Chondrocyte (in vitro differentiated cells): Measurements from ENCODE around the gene C12orf43. TPM values are rescaled to one million over a fixed set of nuclear protein-coding genes. Genes with fewer than 3 reads are reported as not detected.

Experiments used
- DNase-seq: peaks from one replicate; pipeline ENCODE4 v3.0.0; 2021; ENCODE audit warnings: mixed read lengths, low spot score
- H3K27ac Mint-ChIP-seq: one replicate; pipeline ENCODE4 v1.8.0; 2021; ENCODE audit warnings: mild to moderate bottlenecking, moderate library complexity, mixed read lengths; ENCODE audit not compliant: unreplicated experiment
- H3K27me3 Mint-ChIP-seq: 2 replicates; pipeline ENCODE4 v1.8.0; 2021; ENCODE audit warnings: low read depth, mixed read lengths
- H3K36me3 Mint-ChIP-seq: 2 replicates; pipeline ENCODE4 v1.8.0; 2021; ENCODE audit warnings: low read depth, mixed read lengths
- H3K4me1 Mint-ChIP-seq: 2 replicates; pipeline ENCODE4 v1.8.0; 2021; ENCODE audit warnings: low read depth, mild to moderate bottlenecking, mixed read lengths
- H3K4me3 Mint-ChIP-seq: one replicate; pipeline ENCODE4 v1.8.0; 2021; ENCODE audit warnings: mild to moderate bottlenecking, moderate library complexity, mixed read lengths; ENCODE audit not compliant: unreplicated experiment
- H3K9me3 Mint-ChIP-seq: 2 replicates; pipeline ENCODE4 v1.8.0; 2021; ENCODE audit warnings: low read depth, mixed read lengths
- CTCF ChIP-seq: fragments of 200-600 bp; sonication (generic); IDR thresholded peaks from 2 replicates; pipeline ENCODE4 v1.5.0; 2021; ENCODE audit warnings: antibody characterized with exemption, mild to moderate bottlenecking, moderate library complexity
- total RNA-seq: library from RNA; stranded (reverse); gene quantifications from 3 replicates; pipeline ENCODE4 v1.2.1, GENCODE V29; 2021

C12orf43 gene
- total RNA-seq, 1 donor from 2014 or later = 14.1 TPM

- H3K4me1 Mint-ChIP-seq = no peaks in the 10 kb centered on the region
Observed at GRCh38 chr12:120962532-120963020, 53.7 kb downstream of the C12orf43 start.

GRCh38 chr12:120961604-120962531 is 54.4 kb downstream of the C12orf43 start:
- Mint-ChIP-seq H3K36me3 (no peaks in the 10 kb centered on the region), H3K9me3 (no peaks in the 10 kb centered on the region), H3K27me3 (peaks cover 7% of the 10 kb centered on the region), H3K4me3 (no peak overlapping the region), H3K27ac (no peak overlapping the region), H3K4me1 (no peaks in the 10 kb centered on the region)
- no peak for TF ChIP-seq CTCF
- DNase-seq = no peak

More at GRCh38 chr12:120962532-120963020, 53.7 kb downstream of the C12orf43 start:
- no peak for TF ChIP-seq CTCF
- Mint-ChIP-seq H3K36me3 (no peaks in the 10 kb centered on the region), H3K4me3 (no peak overlapping the region), H3K27me3 (peaks cover 4% of the 10 kb centered on the region), H3K27ac (no peak overlapping the region), H3K9me3 (no peaks in the 10 kb centered on the region)
- DNase-seq = no peak

GRCh38 chr12:120960657-120961056 is 55.6 kb downstream of the C12orf43 start:
- DNase-seq = no peak
- no peak for TF ChIP-seq CTCF
- no peaks in the 10 kb centered on the region for H3K4me1 Mint-ChIP-seq
- no peak overlapping the region for H3K4me3 Mint-ChIP-seq
- no peak overlapping the region for H3K27ac Mint-ChIP-seq
- H3K9me3 Mint-ChIP-seq = no peaks in the 10 kb centered on the region
- no peaks in the 10 kb centered on the region for H3K36me3 Mint-ChIP-seq
- H3K27me3 Mint-ChIP-seq = peaks cover 6% of the 10 kb centered on the region

GRCh38 chr12:120959111-120959878 is 57.0 kb downstream of the C12orf43 start:
- no peak for TF ChIP-seq CTCF
- H3K4me1 Mint-ChIP-seq = no peaks in the 10 kb centered on the region
- no peak for DNase-seq
- no peak overlapping the region for H3K4me3 Mint-ChIP-seq
- no peaks in the 10 kb centered on the region for H3K36me3 Mint-ChIP-seq
- H3K27ac Mint-ChIP-seq = no peak overlapping the region
- H3K27me3 Mint-ChIP-seq = peaks cover 11% of the 10 kb centered on the region
- H3K9me3 Mint-ChIP-seq = no peaks in the 10 kb centered on the region
